ENCODE measurements around the gene CCZ1.
"Not testable (repeated sequence)": the region's sequence is repeated elsewhere in the genome, so short reads cannot be mapped to it uniquely, and the experiment has no call there.

Gene CCZ1

DNA sequence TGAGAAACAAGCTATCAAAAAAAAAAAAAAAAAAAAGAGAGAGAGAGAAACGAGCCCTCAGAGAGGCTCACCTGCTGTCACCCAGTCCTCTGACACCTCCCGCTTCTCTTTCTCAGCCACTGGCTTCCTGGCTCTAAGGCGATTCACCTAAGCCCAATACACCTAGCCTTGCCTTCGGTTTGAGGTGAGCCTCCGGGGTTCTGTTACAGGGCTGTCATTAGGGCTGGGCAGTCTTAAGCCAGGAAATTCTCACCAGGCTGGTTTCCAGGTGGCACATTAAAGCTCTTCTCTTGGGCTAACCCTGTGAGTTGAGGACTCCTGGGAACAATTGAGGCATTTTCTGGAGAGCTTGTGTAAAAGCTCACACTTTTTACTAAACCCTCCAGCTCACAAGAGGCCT lies 10.5 kb upstream of the CCZ1 start:
- DNase-seq (ENCODE audit: low spot score); H4K8ac ChIP-seq (ENCODE audit: low read depth, low read length); H3K4me1 ChIP-seq (ENCODE audit: control insufficient read depth in 2 of 2, insufficient read depth in 1 of 2, low read depth in 1 of 2, low read length in 2 of 2); H3K27me3 ChIP-seq (ENCODE audit: control insufficient read depth in 3 of 3, insufficient read depth in 3 of 3, low read depth in 1 of 3, low read length in 3 of 3); H2BK12ac ChIP-seq (ENCODE audit: low read length); H3K27ac ChIP-seq (replicated peaks; ENCODE audit: low read length); H3K4me2 ChIP-seq (ENCODE audit: insufficient read depth, low read length, poor library complexity, severe bottlenecking); H3K9ac ChIP-seq (ENCODE audit: low read depth, low read length, poor library complexity); H3K79me1 ChIP-seq (ENCODE audit: low read depth, low read length); H3K36me3 ChIP-seq (replicated peaks in 1 of 2; ENCODE audit: control insufficient read depth in 2 of 2, insufficient read depth in 2 of 2, low read length in 2 of 2); H2AK5ac ChIP-seq (ENCODE audit: low read depth, low read length); H3K18ac ChIP-seq (ENCODE audit: low read length); H3K4ac ChIP-seq (ENCODE audit: low read length); H3K9me3 ChIP-seq (replicated peaks in 1 of 2; ENCODE audit: control insufficient read depth in 2 of 2, insufficient read depth in 1 of 2, low read depth in 1 of 2, low read length in 2 of 2); H2BK15ac ChIP-seq (ENCODE audit: low read length); H2AFZ ChIP-seq (ENCODE audit: low read length); H3K4me3 ChIP-seq (ENCODE audit: low read length in 2 of 2); H2BK5ac ChIP-seq (ENCODE audit: low read length); H4K91ac ChIP-seq (ENCODE audit: low read depth, low read length, poor library complexity); H3K23ac ChIP-seq (ENCODE audit: low read depth, low read length, poor library complexity); H3K14ac ChIP-seq (ENCODE audit: low read length); H2BK120ac ChIP-seq (ENCODE audit: low read depth, low read length): not testable (repeated sequence)
- no CpG with 5 or more reads among the region's 5 CpGs for WGBS, 2 donors (ENCODE audit: extremely low coverage in 2 of 2, insufficient read length in 2 of 2, insufficient replicate concordance in 1 of 2)

DNA sequence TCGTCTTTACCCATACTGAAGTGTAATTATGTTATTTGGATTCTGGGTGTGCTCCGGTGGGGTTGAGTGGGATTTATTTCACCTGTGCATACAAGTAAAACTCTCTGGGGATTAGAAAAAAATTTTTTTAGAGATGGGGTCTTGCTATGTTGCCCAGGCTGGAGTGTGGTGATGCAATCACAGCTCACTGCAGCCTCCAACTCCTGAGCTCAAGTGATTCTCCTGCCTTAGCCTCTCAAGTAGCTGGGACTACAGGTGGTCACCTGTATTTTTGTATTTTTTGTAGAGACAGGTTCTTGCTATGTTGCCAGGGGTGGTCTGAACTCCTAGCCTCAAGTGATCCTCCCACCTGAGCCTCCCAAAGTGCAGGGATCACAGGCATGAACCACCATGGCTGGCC lies 8.3 kb upstream of the CCZ1 start:
- H3K4ac ChIP-seq (ENCODE audit: low read length); H3K18ac ChIP-seq (ENCODE audit: low read length); H3K27me3 ChIP-seq (ENCODE audit: control insufficient read depth in 3 of 3, insufficient read depth in 3 of 3, low read depth in 1 of 3, low read length in 3 of 3); H2BK15ac ChIP-seq (ENCODE audit: low read length); H2BK5ac ChIP-seq (ENCODE audit: low read length); H3K36me3 ChIP-seq (replicated peaks in 1 of 2; ENCODE audit: control insufficient read depth in 2 of 2, insufficient read depth in 2 of 2, low read length in 2 of 2); H3K4me1 ChIP-seq (ENCODE audit: control insufficient read depth in 2 of 2, insufficient read depth in 1 of 2, low read depth in 1 of 2, low read length in 2 of 2); H2BK12ac ChIP-seq (ENCODE audit: low read length); H2AK5ac ChIP-seq (ENCODE audit: low read depth, low read length); H2AFZ ChIP-seq (ENCODE audit: low read length); H4K91ac ChIP-seq (ENCODE audit: low read depth, low read length, poor library complexity); H3K27ac ChIP-seq (replicated peaks; ENCODE audit: low read length); H3K14ac ChIP-seq (ENCODE audit: low read length); H3K4me2 ChIP-seq (ENCODE audit: insufficient read depth, low read length, poor library complexity, severe bottlenecking); H3K9me3 ChIP-seq (replicated peaks in 1 of 2; ENCODE audit: control insufficient read depth in 2 of 2, insufficient read depth in 1 of 2, low read depth in 1 of 2, low read length in 2 of 2); H3K9ac ChIP-seq (ENCODE audit: low read depth, low read length, poor library complexity); H3K4me3 ChIP-seq (ENCODE audit: low read length in 2 of 2); H3K79me1 ChIP-seq (ENCODE audit: low read depth, low read length); H3K23ac ChIP-seq (ENCODE audit: low read depth, low read length, poor library complexity); H2BK120ac ChIP-seq (ENCODE audit: low read depth, low read length); DNase-seq (ENCODE audit: low spot score); H4K8ac ChIP-seq (ENCODE audit: low read depth, low read length): not testable (repeated sequence)
- WGBS, 2 donors (ENCODE audit: extremely low coverage in 2 of 2, insufficient read length in 2 of 2, insufficient replicate concordance in 1 of 2): no CpG with 5 or more reads among the region's 2 CpGs

DNA sequence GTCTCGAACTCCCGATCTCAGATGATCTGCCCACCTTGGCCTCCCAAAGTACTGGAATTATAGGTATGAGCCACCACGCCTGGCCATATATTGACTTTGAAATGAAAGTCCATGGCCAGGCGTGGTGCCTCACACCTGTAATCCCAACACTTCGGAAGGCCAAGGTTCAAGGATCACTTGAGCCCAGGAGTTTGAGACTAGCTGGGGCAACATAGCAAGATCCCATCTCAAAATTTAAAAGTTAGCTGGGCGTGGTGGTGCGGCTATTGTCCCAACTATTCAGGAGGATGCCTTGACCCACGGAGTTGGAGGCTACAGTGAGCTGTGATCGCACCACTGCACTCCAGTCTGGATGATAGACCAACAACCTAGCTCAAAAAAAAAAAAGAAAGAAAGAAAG lies 6.0 kb upstream of the CCZ1 start:
- Histone ChIP-seq H3K4me1 (ENCODE audit: control insufficient read depth in 2 of 2, insufficient read depth in 1 of 2, low read depth in 1 of 2, low read length in 2 of 2) (no peaks in the 10 kb centered on the region), H3K27ac (replicated peaks; ENCODE audit: low read length) (no peak overlapping the region), H3K4me3 (ENCODE audit: low read length in 2 of 2) (no peak overlapping the region), H3K4ac (ENCODE audit: low read length) (no peak overlapping the region), H2BK15ac (ENCODE audit: low read length) (no peak overlapping the region), H3K79me1 (ENCODE audit: low read depth, low read length) (no peaks in the 10 kb centered on the region), H2AFZ (ENCODE audit: low read length) (no peak overlapping the region), H4K8ac (ENCODE audit: low read depth, low read length) (no peak overlapping the region), H3K23ac (ENCODE audit: low read depth, low read length, poor library complexity) (no peak overlapping the region), H2BK5ac (ENCODE audit: low read length) (no peak overlapping the region), H3K4me2 (ENCODE audit: insufficient read depth, low read length, poor library complexity, severe bottlenecking) (no peak overlapping the region), H4K91ac (ENCODE audit: low read depth, low read length, poor library complexity) (no peak overlapping the region), H2BK12ac (ENCODE audit: low read length) (no peak overlapping the region), H3K27me3 (ENCODE audit: control insufficient read depth in 3 of 3, insufficient read depth in 3 of 3, low read depth in 1 of 3, low read length in 3 of 3) (no peaks in the 10 kb centered on the region), H3K9me3 (replicated peaks in 1 of 2; ENCODE audit: control insufficient read depth in 2 of 2, insufficient read depth in 1 of 2, low read depth in 1 of 2, low read length in 2 of 2) (no peaks in the 10 kb centered on the region), H2AK5ac (ENCODE audit: low read depth, low read length) (no peak overlapping the region), H3K36me3 (replicated peaks in 1 of 2; ENCODE audit: control insufficient read depth in 2 of 2, insufficient read depth in 2 of 2, low read length in 2 of 2) (no peaks in the 10 kb centered on the region), H3K9ac (ENCODE audit: low read depth, low read length, poor library complexity) (no peak overlapping the region), H3K18ac (ENCODE audit: low read length) (no peak overlapping the region), H2BK120ac (ENCODE audit: low read depth, low read length) (no peak overlapping the region), H3K14ac (ENCODE audit: low read length) (no peak overlapping the region)
- no CpG with 5 or more reads among the region's 9 CpGs for WGBS, 2 donors (ENCODE audit: extremely low coverage in 2 of 2, insufficient read length in 2 of 2, insufficient replicate concordance in 1 of 2)
- no peak for DNase-seq (ENCODE audit: low spot score)

DNA sequence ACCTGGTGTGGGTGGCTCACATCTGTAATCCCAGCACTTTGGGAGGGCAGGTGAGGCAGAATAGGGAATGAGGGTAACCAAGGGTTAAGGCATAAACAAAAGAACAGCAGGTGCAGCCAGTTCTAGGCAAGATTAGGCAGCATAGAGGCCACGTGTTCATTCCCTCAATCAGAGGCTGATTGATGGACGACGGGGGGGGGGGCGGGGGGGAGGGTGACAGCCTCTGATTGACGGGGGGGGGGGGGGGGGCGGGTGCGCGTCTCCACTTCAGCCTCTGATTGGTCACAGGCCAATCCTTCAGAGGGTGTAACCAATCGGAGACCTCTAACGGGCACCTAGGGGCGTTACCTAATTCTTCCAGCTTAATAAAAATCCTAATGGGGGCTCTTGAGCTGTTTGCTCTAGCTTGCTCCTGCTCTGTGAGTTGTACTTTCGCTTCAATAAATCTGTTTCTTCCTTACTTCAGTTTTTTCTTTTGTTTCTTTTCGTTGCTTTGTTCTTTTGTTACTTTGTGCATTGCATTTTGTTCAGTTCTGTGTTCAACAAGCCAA lies 1.1 kb upstream of the CCZ1 start:
- H3K18ac ChIP-seq (ENCODE audit: low read length); H3K36me3 ChIP-seq (replicated peaks in 1 of 2; ENCODE audit: control insufficient read depth in 2 of 2, insufficient read depth in 2 of 2, low read length in 2 of 2); H3K27me3 ChIP-seq (ENCODE audit: control insufficient read depth in 3 of 3, insufficient read depth in 3 of 3, low read depth in 1 of 3, low read length in 3 of 3); H3K79me1 ChIP-seq (ENCODE audit: low read depth, low read length); H3K4ac ChIP-seq (ENCODE audit: low read length); H2BK15ac ChIP-seq (ENCODE audit: low read length); H3K14ac ChIP-seq (ENCODE audit: low read length); H2AK5ac ChIP-seq (ENCODE audit: low read depth, low read length); H3K9ac ChIP-seq (ENCODE audit: low read depth, low read length, poor library complexity); H3K4me2 ChIP-seq (ENCODE audit: insufficient read depth, low read length, poor library complexity, severe bottlenecking); H3K9me3 ChIP-seq (replicated peaks in 1 of 2; ENCODE audit: control insufficient read depth in 2 of 2, insufficient read depth in 1 of 2, low read depth in 1 of 2, low read length in 2 of 2); DNase-seq (ENCODE audit: low spot score); H4K91ac ChIP-seq (ENCODE audit: low read depth, low read length, poor library complexity); H3K4me3 ChIP-seq (ENCODE audit: low read length in 2 of 2); H2BK12ac ChIP-seq (ENCODE audit: low read length); H3K27ac ChIP-seq (replicated peaks; ENCODE audit: low read length); H3K23ac ChIP-seq (ENCODE audit: low read depth, low read length, poor library complexity); H2BK120ac ChIP-seq (ENCODE audit: low read depth, low read length); H2AFZ ChIP-seq (ENCODE audit: low read length); H4K8ac ChIP-seq (ENCODE audit: low read depth, low read length); H3K4me1 ChIP-seq (ENCODE audit: control insufficient read depth in 2 of 2, insufficient read depth in 1 of 2, low read depth in 1 of 2, low read length in 2 of 2); H2BK5ac ChIP-seq (ENCODE audit: low read length): not testable (repeated sequence)
- no CpG with 5 or more reads among the region's 13 CpGs for WGBS, 2 donors (ENCODE audit: extremely low coverage in 2 of 2, insufficient read length in 2 of 2, insufficient replicate concordance in 1 of 2)
